ENCODE results near the gene SRRM5. TPM values are rescaled to one million over a fixed set of nuclear protein-coding genes. Genes with fewer than 3 reads are reported as not detected.

Gene SRRM5
- under 1 TPM; 0.10 to 0.22 TPM for total RNA-seq
- polyA plus RNA-seq (ENCODE audit: insufficient read length in 2 of 2) = 1 to 10 TPM; 1.2 to 2.5 TPM
- long read RNA-seq, donor 1 = 0 reads
- long read RNA-seq, donor 2, partial matches to known transcripts = 0 of 4 reads
- long read RNA-seq, donor 2, other reads (novel, unspliced or antisense) = 0 of 4 reads
- long read RNA-seq, donor 3, partial matches to known transcripts = 0 of 1 reads
- long read RNA-seq, donor 3, other reads (novel, unspliced or antisense) = 0 of 1 reads
- long read RNA-seq, donor 4 = 0 reads

GRCh38 chr19:43611788-43612187, at the start of gene SRRM5:
SRRM5 (plus strand) TSS chr19:43612088; CDS start chr19:43612122, 34 bp downstream.
- peaks cover 72% of the 10 kb centered on the region for H3K36me3 ChIP-seq (ENCODE audit: control insufficient read depth, insufficient read depth, low read length)
- 100% methylated on average over 3 of the region's 3 CpGs for WGBS (ENCODE audit: insufficient coverage)
- no peaks in the 10 kb centered on the region for H3K9me3 ChIP-seq (ENCODE audit: control insufficient read depth, insufficient read depth, low read length)
- H3K27ac ChIP-seq (ENCODE audit: low read depth, low read length) = no peak within 1 kb of the TSS
- no peak for DNase-seq (ENCODE audit: low read depth in 4 of 6, low spot score in 6 of 6)
- peaks cover 5% of the 10 kb centered on the region for H3K4me1 ChIP-seq (ENCODE audit: control insufficient read depth, insufficient read depth, low read length)
- no peak within 1 kb of the TSS for H3K4me3 ChIP-seq (ENCODE audit: low read depth, low read length)
- no peaks in the 10 kb centered on the region for H3K27me3 ChIP-seq (ENCODE audit: control insufficient read depth, insufficient read depth, low read length)

- WGBS (ENCODE audit: insufficient coverage) = no CpG with 5 or more reads among the region's 6 CpGs
- Histone ChIP-seq H3K4me3 (ENCODE audit: low read depth, low read length) (no peak overlapping the region), H3K27ac (ENCODE audit: low read depth, low read length) (no peak overlapping the region)
Observed at GRCh38 chr19:43562226-43562697, 49.6 kb upstream of the SRRM5 start.

GRCh38 chr19:43562698-43563241, 49.1 kb upstream of the SRRM5 start:
- Histone ChIP-seq H3K27ac (ENCODE audit: low read depth, low read length) (no peak overlapping the region), H3K4me3 (ENCODE audit: low read depth, low read length) (no peak overlapping the region), H3K9me3 (ENCODE audit: control insufficient read depth, insufficient read depth, low read length) (no peaks in the 10 kb centered on the region), H3K36me3 (ENCODE audit: control insufficient read depth, insufficient read depth, low read length) (peaks cover 52% of the 10 kb centered on the region), H3K27me3 (ENCODE audit: control insufficient read depth, insufficient read depth, low read length) (no peaks in the 10 kb centered on the region), H3K4me1 (ENCODE audit: control insufficient read depth, insufficient read depth, low read length) (peaks cover 4% of the 10 kb centered on the region)
- peak in 1 of 6 donors; percentile 35 for DNase-seq (ENCODE audit: low read depth in 4 of 6, low spot score in 6 of 6)
- WGBS (ENCODE audit: insufficient coverage) = 73% methylated on average over 10 of the region's 14 CpGs

More at GRCh38 chr19:43562226-43562697, 49.6 kb upstream of the SRRM5 start:
- Histone ChIP-seq H3K4me1 (ENCODE audit: control insufficient read depth, insufficient read depth, low read length) (peaks cover 4% of the 10 kb centered on the region), H3K9me3 (ENCODE audit: control insufficient read depth, insufficient read depth, low read length) (no peaks in the 10 kb centered on the region), H3K27me3 (ENCODE audit: control insufficient read depth, insufficient read depth, low read length) (no peaks in the 10 kb centered on the region), H3K36me3 (ENCODE audit: control insufficient read depth, insufficient read depth, low read length) (peaks cover 55% of the 10 kb centered on the region)
- no peak for DNase-seq (ENCODE audit: low read depth in 4 of 6, low spot score in 6 of 6)

GRCh38 chr19:43563816-43564457, 48.0 kb upstream of the SRRM5 start:
- 70% methylated on average over 8 of the region's 10 CpGs for WGBS (ENCODE audit: insufficient coverage)
- H3K27ac ChIP-seq (ENCODE audit: low read depth, low read length) = no peak overlapping the region
- no peak for DNase-seq (ENCODE audit: low read depth in 4 of 6, low spot score in 6 of 6)
- H3K4me3 ChIP-seq (ENCODE audit: low read depth, low read length) = no peak overlapping the region
- no peaks in the 10 kb centered on the region for H3K27me3 ChIP-seq (ENCODE audit: control insufficient read depth, insufficient read depth, low read length)
- peaks cover 49% of the 10 kb centered on the region for H3K36me3 ChIP-seq (ENCODE audit: control insufficient read depth, insufficient read depth, low read length)
- H3K4me1 ChIP-seq (ENCODE audit: control insufficient read depth, insufficient read depth, low read length) = peaks cover 4% of the 10 kb centered on the region
- H3K9me3 ChIP-seq (ENCODE audit: control insufficient read depth, insufficient read depth, low read length) = no peaks in the 10 kb centered on the region

GRCh38 chr19:43564800-43565199, 47.1 kb upstream of the SRRM5 start:
- Histone ChIP-seq H3K4me1 (ENCODE audit: control insufficient read depth, insufficient read depth, low read length) (peaks cover 4% of the 10 kb centered on the region), H3K27ac (ENCODE audit: low read depth, low read length) (no peak overlapping the region), H3K4me3 (ENCODE audit: low read depth, low read length) (no peak overlapping the region), H3K27me3 (ENCODE audit: control insufficient read depth, insufficient read depth, low read length) (no peaks in the 10 kb centered on the region), H3K9me3 (ENCODE audit: control insufficient read depth, insufficient read depth, low read length) (no peaks in the 10 kb centered on the region), H3K36me3 (ENCODE audit: control insufficient read depth, insufficient read depth, low read length) (peaks cover 45% of the 10 kb centered on the region)
- WGBS (ENCODE audit: insufficient coverage) = 61% methylated on average over 9 of the region's 9 CpGs
- peak in 1 of 6 donors; percentile 88 for DNase-seq (ENCODE audit: low read depth in 4 of 6, low spot score in 6 of 6)

GRCh38 chr19:43569657-43570056, 42.2 kb upstream of the SRRM5 start:
- Histone ChIP-seq H3K27ac (ENCODE audit: low read depth, low read length) (no peak overlapping the region), H3K4me3 (ENCODE audit: low read depth, low read length) (no peak overlapping the region), H3K27me3 (ENCODE audit: control insufficient read depth, insufficient read depth, low read length) (no peaks in the 10 kb centered on the region), H3K4me1 (ENCODE audit: control insufficient read depth, insufficient read depth, low read length) (peaks cover 14% of the 10 kb centered on the region), H3K9me3 (ENCODE audit: control insufficient read depth, insufficient read depth, low read length) (no peaks in the 10 kb centered on the region), H3K36me3 (ENCODE audit: control insufficient read depth, insufficient read depth, low read length) (peaks cover 18% of the 10 kb centered on the region)
- WGBS (ENCODE audit: insufficient coverage) = 88% methylated on average over 3 of the region's 5 CpGs
- DNase-seq (ENCODE audit: low read depth in 4 of 6, low spot score in 6 of 6) = no peak

- Histone ChIP-seq H3K4me1 (ENCODE audit: control insufficient read depth, insufficient read depth, low read length) (peaks cover 15% of the 10 kb centered on the region), H3K36me3 (ENCODE audit: control insufficient read depth, insufficient read depth, low read length) (peaks cover 13% of the 10 kb centered on the region), H3K27ac (ENCODE audit: low read depth, low read length) (no peak overlapping the region), H3K9me3 (ENCODE audit: control insufficient read depth, insufficient read depth, low read length) (no peaks in the 10 kb centered on the region), H3K27me3 (ENCODE audit: control insufficient read depth, insufficient read depth, low read length) (no peaks in the 10 kb centered on the region), H3K4me3 (ENCODE audit: low read depth, low read length) (no peak overlapping the region)
- WGBS (ENCODE audit: insufficient coverage) = 95% methylated on average over 5 of the region's 5 CpGs
- no peak for DNase-seq (ENCODE audit: low read depth in 4 of 6, low spot score in 6 of 6)
Observed at GRCh38 chr19:43570174-43570791, 41.6 kb upstream of the SRRM5 start.

GRCh38 chr19:43572171-43572588, 39.7 kb upstream of the SRRM5 start:
- no CpG with 5 or more reads among the region's 3 CpGs for WGBS (ENCODE audit: insufficient coverage)

GRCh38 chr19:43574424-43575155, 37.3 kb upstream of the SRRM5 start:
- H3K9me3 ChIP-seq (ENCODE audit: control insufficient read depth, insufficient read depth, low read length) = no peaks in the 10 kb centered on the region
- peaks cover 31% of the 10 kb centered on the region for H3K4me1 ChIP-seq (ENCODE audit: control insufficient read depth, insufficient read depth, low read length)
- no peak for DNase-seq (ENCODE audit: low read depth in 4 of 6, low spot score in 6 of 6)
- peaks cover 10% of the 10 kb centered on the region for H3K36me3 ChIP-seq (ENCODE audit: control insufficient read depth, insufficient read depth, low read length)
- peak overlapping the region; percentile 97 for H3K4me3 ChIP-seq (ENCODE audit: low read depth, low read length)
- WGBS (ENCODE audit: insufficient coverage) = 41% methylated on average over 7 of the region's 12 CpGs
- H3K27ac ChIP-seq (ENCODE audit: low read depth, low read length) = peak overlapping the region; percentile 88
- no peaks in the 10 kb centered on the region for H3K27me3 ChIP-seq (ENCODE audit: control insufficient read depth, insufficient read depth, low read length)

More at GRCh38 chr19:43572171-43572588, 39.7 kb upstream of the SRRM5 start:
- Histone ChIP-seq H3K27ac (ENCODE audit: low read depth, low read length) (no peak overlapping the region), H3K27me3 (ENCODE audit: control insufficient read depth, insufficient read depth, low read length) (no peaks in the 10 kb centered on the region), H3K9me3 (ENCODE audit: control insufficient read depth, insufficient read depth, low read length) (no peaks in the 10 kb centered on the region), H3K4me1 (ENCODE audit: control insufficient read depth, insufficient read depth, low read length) (peaks cover 30% of the 10 kb centered on the region), H3K36me3 (ENCODE audit: control insufficient read depth, insufficient read depth, low read length) (peaks cover 13% of the 10 kb centered on the region), H3K4me3 (ENCODE audit: low read depth, low read length) (no peak overlapping the region)
- no peak for DNase-seq (ENCODE audit: low read depth in 4 of 6, low spot score in 6 of 6)
